ENCODE results near the gene DVL1.
A peak's percentile ranks its signal among the peaks of the same experiment; 100 is the strongest.

Gene DVL1

DNA sequence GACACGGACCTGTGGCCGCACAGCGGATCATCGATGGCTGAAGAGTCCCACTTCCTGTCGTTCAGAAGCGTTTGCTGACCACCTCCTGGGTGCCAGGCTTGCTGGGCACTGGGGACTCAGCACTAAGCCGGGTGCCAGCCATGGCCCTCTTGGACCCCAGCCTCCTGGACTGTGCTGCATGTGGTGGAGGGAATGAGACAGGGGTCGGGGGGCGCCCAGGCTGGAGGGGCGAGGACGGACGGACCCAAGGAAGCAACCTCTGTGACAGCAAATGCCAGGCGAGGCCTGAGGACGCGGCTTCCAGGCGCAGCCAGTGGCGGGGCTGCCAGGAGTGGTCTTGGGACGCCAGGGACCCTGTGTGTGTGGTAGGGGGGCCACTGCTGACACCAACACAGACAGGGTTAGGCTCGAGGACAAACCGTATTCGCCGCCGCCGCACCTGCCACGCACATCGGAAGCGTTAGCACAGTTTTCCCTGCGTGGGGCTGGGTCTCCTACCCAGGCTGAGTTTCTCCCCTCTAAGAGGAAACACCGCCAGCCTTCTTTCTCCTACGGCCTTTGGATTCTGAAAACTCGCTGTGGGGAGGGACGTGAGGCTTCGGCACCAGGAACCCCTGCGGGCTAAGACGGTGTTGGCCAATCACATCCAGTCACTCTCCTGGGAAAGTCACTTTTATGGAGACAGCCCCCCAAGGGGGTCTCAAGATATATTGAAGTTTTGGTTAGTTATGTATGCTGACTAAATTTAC lies 12.2 kb upstream of the DVL1 start:
- no peak for TF ChIP-seq POLR2AphosphoS5 (IDR thresholded peaks at IDR 0.05; ENCODE audit: low read depth, low read length)

DNA sequence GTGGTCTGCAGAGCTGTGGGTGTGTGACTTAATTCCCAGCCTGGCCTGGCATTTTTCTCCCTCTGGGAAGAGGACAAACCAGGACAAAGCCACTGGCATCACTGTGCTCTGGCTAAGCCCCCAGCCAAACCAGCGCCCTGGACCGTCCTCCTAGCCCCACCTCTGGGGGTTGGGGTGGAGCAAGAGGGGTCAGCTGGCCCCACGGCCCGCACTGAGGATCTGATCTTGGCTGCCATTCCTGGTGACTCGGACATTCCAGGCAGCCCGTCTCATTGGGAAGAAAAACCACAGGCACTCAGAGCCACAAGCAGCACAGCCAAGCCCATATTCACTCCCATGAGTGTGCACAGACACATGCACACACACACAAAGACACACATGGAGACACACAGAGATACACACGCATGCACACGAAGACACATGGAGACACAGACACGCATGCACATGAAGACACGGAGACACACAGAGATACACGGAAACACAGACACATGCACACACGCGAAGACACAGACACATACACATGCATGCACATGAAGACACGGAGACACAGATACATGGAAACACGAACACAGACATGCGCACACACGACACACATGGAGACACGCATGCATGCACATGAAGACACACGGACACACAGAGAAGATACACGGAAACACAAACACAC lies 11.4 kb upstream of the DVL1 start:
- TF ChIP-seq TAF1 (IDR thresholded peaks at IDR 0.05; ENCODE audit: borderline replicate concordance, insufficient read depth, low read length) (0 out of 2 replicates have a peak, but pooled peaks have one; percentile 17), POLR2AphosphoS5 (IDR thresholded peaks at IDR 0.05; ENCODE audit: low read depth, low read length) (no peak), SIN3A (IDR thresholded peaks at IDR 0.05; ENCODE audit: borderline replicate concordance, insufficient read depth, low read length) (no peak), FOXP2 (optimal IDR thresholded peaks at IDR 0.05; ENCODE audit: borderline replicate concordance, extremely low read depth, extremely low read length, insufficient read depth) (no peak)
- TF ChIP-seq, protein P1, sequence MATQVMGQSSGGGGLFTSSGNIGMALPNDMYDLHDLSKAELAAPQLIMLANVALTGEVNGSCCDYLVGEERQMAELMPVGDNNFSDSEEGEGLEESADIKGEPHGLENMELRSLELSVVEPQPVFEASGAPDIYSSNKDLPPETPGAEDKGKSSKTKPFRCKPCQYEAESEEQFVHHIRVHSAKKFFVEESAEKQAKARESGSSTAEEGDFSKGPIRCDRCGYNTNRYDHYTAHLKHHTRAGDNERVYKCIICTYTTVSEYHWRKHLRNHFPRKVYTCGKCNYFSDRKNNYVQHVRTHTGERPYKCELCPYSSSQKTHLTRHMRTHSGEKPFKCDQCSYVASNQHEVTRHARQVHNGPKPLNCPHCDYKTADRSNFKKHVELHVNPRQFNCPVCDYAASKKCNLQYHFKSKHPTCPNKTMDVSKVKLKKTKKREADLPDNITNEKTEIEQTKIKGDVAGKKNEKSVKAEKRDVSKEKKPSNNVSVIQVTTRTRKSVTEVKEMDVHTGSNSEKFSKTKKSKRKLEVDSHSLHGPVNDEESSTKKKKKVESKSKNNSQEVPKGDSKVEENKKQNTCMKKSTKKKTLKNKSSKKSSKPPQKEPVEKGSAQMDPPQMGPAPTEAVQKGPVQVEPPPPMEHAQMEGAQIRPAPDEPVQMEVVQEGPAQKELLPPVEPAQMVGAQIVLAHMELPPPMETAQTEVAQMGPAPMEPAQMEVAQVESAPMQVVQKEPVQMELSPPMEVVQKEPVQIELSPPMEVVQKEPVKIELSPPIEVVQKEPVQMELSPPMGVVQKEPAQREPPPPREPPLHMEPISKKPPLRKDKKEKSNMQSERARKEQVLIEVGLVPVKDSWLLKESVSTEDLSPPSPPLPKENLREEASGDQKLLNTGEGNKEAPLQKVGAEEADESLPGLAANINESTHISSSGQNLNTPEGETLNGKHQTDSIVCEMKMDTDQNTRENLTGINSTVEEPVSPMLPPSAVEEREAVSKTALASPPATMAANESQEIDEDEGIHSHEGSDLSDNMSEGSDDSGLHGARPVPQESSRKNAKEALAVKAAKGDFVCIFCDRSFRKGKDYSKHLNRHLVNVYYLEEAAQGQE (IDR thresholded peaks at IDR 0.05; ENCODE audit: insufficient read depth in 1 of 2, low read depth in 2 of 2, low read length in 2 of 2): no peak

DNA sequence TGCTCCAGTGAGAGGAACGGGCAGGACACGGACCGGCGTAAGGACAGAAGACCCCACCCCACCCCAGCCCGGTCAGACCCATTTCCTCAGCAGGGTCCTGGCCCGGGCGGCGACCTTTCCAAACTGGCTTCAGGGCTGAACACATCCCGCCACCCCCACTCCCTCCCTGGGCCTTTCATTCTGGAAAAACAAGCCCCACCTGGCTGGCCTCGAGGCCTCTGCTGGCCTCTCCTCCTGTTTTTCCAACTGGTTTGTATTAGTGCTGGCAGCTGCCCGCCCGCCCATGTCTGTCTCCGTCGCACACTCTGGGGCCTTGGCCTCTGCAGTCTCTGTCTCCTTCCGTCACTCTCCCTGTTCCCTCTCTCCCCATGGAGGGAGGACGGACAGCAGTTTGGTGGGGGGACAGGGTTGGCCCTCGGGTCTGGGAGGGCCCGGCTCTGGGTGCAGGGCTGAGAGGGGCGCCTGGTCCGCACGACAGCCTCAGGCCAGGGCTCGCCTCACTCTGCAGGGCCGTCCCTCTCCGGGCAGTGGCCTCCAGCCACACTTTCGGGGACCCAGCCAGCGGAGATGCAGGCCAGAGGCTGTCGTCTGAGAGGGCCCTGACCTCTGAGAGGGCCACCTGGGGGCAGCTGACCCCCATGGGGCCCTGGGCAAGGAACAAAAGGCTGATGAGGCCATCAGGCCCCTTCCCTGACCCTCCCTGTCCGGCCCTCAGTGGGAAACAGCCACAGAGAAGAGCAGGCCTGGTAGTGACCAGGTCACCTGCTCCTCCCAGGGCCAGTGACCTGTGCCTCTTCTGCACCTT lies 10.6 kb upstream of the DVL1 start:
- no peak for TF ChIP-seq FOXP2 (optimal IDR thresholded peaks at IDR 0.05; ENCODE audit: borderline replicate concordance, extremely low read depth, extremely low read length, insufficient read depth)
- TF ChIP-seq, protein P1 (IDR thresholded peaks at IDR 0.05; ENCODE audit: insufficient read depth in 1 of 2, low read depth in 2 of 2, low read length in 2 of 2): no peak; a peak in 1 of 4 replicates
- no peak for TF ChIP-seq SIN3A (IDR thresholded peaks at IDR 0.05; ENCODE audit: borderline replicate concordance, insufficient read depth, low read length)
- 0 out of 2 replicates have a peak, but pooled peaks have one; percentile 31 for TF ChIP-seq TAF1 (IDR thresholded peaks at IDR 0.05; ENCODE audit: borderline replicate concordance, insufficient read depth, low read length)
- TF ChIP-seq POLR2AphosphoS5 (IDR thresholded peaks at IDR 0.05; ENCODE audit: low read depth, low read length): peak; percentile 47; the same call in 1 of the 2 replicates

DNA sequence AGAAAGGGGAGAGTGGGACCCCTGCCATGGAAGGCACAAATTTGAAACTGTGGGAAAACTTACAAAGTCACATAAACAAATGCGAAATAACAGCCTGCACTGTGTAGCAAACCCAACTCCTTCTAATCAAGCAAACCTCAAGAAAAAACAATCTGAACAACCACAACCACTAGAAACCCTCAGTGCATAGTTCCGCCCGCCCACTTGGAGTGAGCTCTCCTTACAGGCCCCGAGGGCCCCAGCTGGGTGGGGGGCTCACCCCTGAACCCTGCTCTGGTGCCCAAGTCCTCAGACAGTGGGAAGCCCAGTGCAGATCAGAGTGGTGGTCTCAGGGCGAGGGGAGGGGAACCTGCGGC lies 10.1 kb upstream of the DVL1 start:
- TF ChIP-seq POLR2AphosphoS5 (IDR thresholded peaks at IDR 0.05; ENCODE audit: low read depth, low read length) (no peak), FOXP2 (optimal IDR thresholded peaks at IDR 0.05; ENCODE audit: borderline replicate concordance, extremely low read depth, extremely low read length, insufficient read depth) (no peak), SIN3A (IDR thresholded peaks at IDR 0.05; ENCODE audit: borderline replicate concordance, insufficient read depth, low read length) (no peak)

DNA sequence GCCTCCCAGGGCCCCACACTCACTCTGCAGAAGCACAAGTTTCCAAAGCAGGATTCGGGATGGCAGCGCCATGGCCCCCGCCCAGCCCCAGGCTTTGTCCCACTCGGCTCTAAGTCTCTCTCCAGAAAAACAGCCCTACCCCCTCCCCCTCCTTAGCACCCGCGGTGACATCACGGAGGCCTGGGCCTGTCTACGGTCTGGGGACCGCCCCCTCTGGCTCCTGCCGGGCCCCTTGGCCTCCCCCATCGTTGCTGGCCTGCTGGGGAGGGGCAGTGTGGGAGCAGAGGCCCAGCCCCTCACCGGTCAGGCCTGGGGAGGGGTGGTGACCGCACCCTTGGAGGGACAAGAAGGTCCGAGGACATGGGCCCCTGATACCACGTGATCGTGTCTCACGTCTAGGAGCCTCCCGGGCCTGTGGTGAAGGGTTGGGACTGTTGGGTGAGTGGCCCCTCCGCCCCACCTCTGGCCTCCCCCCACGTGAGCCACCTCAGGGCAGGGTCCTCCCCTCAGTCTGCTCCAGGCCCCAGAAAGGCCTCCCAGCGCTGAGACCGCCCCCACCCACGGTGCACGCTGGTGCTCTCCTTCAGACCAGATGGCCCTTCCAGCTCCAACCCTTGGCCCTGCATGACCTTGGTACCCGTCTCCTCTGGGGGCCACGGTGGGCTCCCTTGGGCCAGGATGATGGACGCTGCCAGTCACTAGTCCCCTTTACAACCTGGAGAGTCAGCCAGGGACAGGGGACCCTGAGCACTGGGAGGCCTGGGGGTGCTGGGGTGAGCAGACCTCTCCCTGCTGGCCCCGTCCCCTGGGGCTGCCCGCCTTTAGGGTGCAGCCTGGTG lies 9.4 kb upstream of the DVL1 start, which contains the start of gene MXRA8:
TSS of gene MXRA8 (minus strand) at position 123 of the 839 bp plus-strand sequence. CDS start at position 72, 51 bp downstream.
- TF ChIP-seq TAF1 (IDR thresholded peaks at IDR 0.05; ENCODE audit: borderline replicate concordance, insufficient read depth, low read length) (no peak), POLR2AphosphoS5 (IDR thresholded peaks at IDR 0.05; ENCODE audit: low read depth, low read length) (peak; percentile 21; the same call in 1 of the 2 replicates), FOXP2 (optimal IDR thresholded peaks at IDR 0.05; ENCODE audit: borderline replicate concordance, extremely low read depth, extremely low read length, insufficient read depth) (no peak), SIN3A (IDR thresholded peaks at IDR 0.05; ENCODE audit: borderline replicate concordance, insufficient read depth, low read length) (peak; percentile 23; the same call in 1 of the 2 replicates)
- TF ChIP-seq, protein P1 (IDR thresholded peaks at IDR 0.05; ENCODE audit: insufficient read depth in 1 of 2, low read depth in 2 of 2, low read length in 2 of 2): no peak
